Smooth muscle cell (in vitro differentiated cells): ENCODE measurements around the gene PHACTR3. TPM values are rescaled to one million over a fixed set of nuclear protein-coding genes. Genes with fewer than 3 reads are reported as not detected.

Experiments
- DNase-seq: peaks from one replicate; lab custom pipeline; 2025; ENCODE audit not compliant: unreplicated experiment; lab: John Stamatoyannopoulos, UW
- H2AFZ ChIP-seq: fragments of 200-600 bp; sonication (generic); 2 replicates; pipeline ENCODE4 v1.6.0; 2016; ENCODE audit warnings: antibody characterized with exemption, low read depth, mild to moderate bottlenecking
- H3F3A ChIP-seq: fragments of 200-600 bp; sonication (generic); 2 replicates; pipeline ENCODE4 v1.6.0; 2017; ENCODE audit warnings: antibody characterized with exemption, low read depth
- H3K27ac ChIP-seq: fragments of 200-600 bp; sonication (generic); 2 replicates; pipeline ENCODE4 v1.5.1; 2016; ENCODE audit warnings: low read depth, mild to moderate bottlenecking
- H3K27me3 ChIP-seq: fragments of 200-600 bp; sonication (generic); 2 replicates; pipeline ENCODE4 v1.6.1; 2016; ENCODE audit warnings: low read depth, mild to moderate bottlenecking
- H3K36me3 ChIP-seq: fragments of 200-600 bp; sonication (generic); 2 replicates; pipeline ENCODE4 v1.5.1; 2016; ENCODE audit warnings: low read depth
- H3K4me1 ChIP-seq: fragments of 200-600 bp; sonication (generic); 2 replicates; pipeline ENCODE4 v1.5.1; 2016; ENCODE audit warnings: low read depth
- H3K4me2 ChIP-seq: fragments of 200-600 bp; sonication (generic); 2 replicates; pipeline ENCODE4 v1.6.0; 2016; ENCODE audit warnings: mild to moderate bottlenecking
- H3K4me3 ChIP-seq: fragments of 200-600 bp; sonication (generic); 2 replicates; pipeline ENCODE4 v1.5.1; 2016; ENCODE audit warnings: mild to moderate bottlenecking
- H3K79me2 ChIP-seq: fragments of 200-600 bp; sonication (generic); 2 replicates; pipeline ENCODE4 v1.6.0; 2016; ENCODE audit warnings: low read depth, mild to moderate bottlenecking
- H3K9ac ChIP-seq: fragments of 200-600 bp; sonication (generic); 2 replicates; pipeline ENCODE4 v1.6.0; 2016; ENCODE audit warnings: low read depth
- H3K9me3 ChIP-seq: fragments of 200-600 bp; sonication (generic); replicated peaks from 2 replicates; pipeline ENCODE4 v1.5.1; 2016; ENCODE audit warnings: low read depth
- H4K20me1 ChIP-seq: fragments of 200-600 bp; sonication (generic); 2 replicates; pipeline ENCODE4 v1.6.0; 2016; ENCODE audit warnings: low read depth
- CTCF ChIP-seq: fragments of 200-600 bp; sonication (generic); IDR thresholded peaks from 2 replicates; pipeline ENCODE4 v1.5.1; 2017; ENCODE audit warnings: borderline replicate concordance, mild to moderate bottlenecking, antibody characterized with exemption; ENCODE audit not compliant: insufficient read depth, poor library complexity, severe bottlenecking
- WGBS: methylation state at CpG from one replicate; pipeline ENCODE4 v1.1.7; 2016; ENCODE audit warnings: low lambda C conversion rate; 5-methylcytosine and 5-hydroxymethylcytosine counted together
- polyA plus RNA-seq: library from polyadenylated mRNA; unstranded; fragments of >200 nt; fragmentation: Nextera tagmentation; extraction: Ambion mirVana; gene quantifications from 2 replicates; pipeline ENCODE4 v1.2.1, GENCODE V29; 2016
- total RNA-seq: library from RNA; depleted of rRNA; stranded (reverse); fragments of >200 nt; gene quantifications from 2 replicates; pipeline ENCODE4 v1.2.3, GENCODE V29; 2014

Gene PHACTR3
- total and polyA plus RNA-seq, 2 experiments from 2014 or later = 0.76 to 2.6 TPM

- no peaks in the 10 kb centered on the region for H3K79me2 ChIP-seq
- H3K4me3 ChIP-seq = no peak overlapping the region
- H3K27me3 ChIP-seq = no peaks in the 10 kb centered on the region
- WGBS = 88% methylated on average over 21 of the region's 21 CpGs
- H4K20me1 ChIP-seq = no peaks in the 10 kb centered on the region
- TF ChIP-seq CTCF = no peak
- no peaks in the 10 kb centered on the region for H3K4me1 ChIP-seq
- H3F3A ChIP-seq = no peaks in the 10 kb centered on the region
- H3K36me3 ChIP-seq = no peaks in the 10 kb centered on the region
- H3K9me3 ChIP-seq = no peaks in the 10 kb centered on the region
- DNase-seq = no peak
- H3K9ac ChIP-seq = no peak overlapping the region
- no peak overlapping the region for H3K27ac ChIP-seq
- no peak overlapping the region for H3K4me2 ChIP-seq
- H2AFZ ChIP-seq = no peak overlapping the region
These were observed 168.9 kb downstream of the PHACTR3 start for GRCh38 chr20:59772931-59773913.

GRCh38 chr20:59774204-59774641 is 169.9 kb downstream of the PHACTR3 start:
- TF ChIP-seq CTCF = no peak
- H4K20me1 ChIP-seq = no peaks in the 10 kb centered on the region
- no peaks in the 10 kb centered on the region for H3K4me1 ChIP-seq
- no peak for DNase-seq
- H3K9me3 ChIP-seq = no peaks in the 10 kb centered on the region
- no peak overlapping the region for H3K27ac ChIP-seq
- no peaks in the 10 kb centered on the region for H3K79me2 ChIP-seq
- no peak overlapping the region for H3K4me2 ChIP-seq
- no peak overlapping the region for H3K4me3 ChIP-seq
- no peak overlapping the region for H3K9ac ChIP-seq
- no peaks in the 10 kb centered on the region for H3K36me3 ChIP-seq
- H3F3A ChIP-seq = no peaks in the 10 kb centered on the region
- WGBS = 86% methylated on average over 17 of the region's 17 CpGs
- no peak overlapping the region for H2AFZ ChIP-seq
- H3K27me3 ChIP-seq = no peaks in the 10 kb centered on the region

DNA sequence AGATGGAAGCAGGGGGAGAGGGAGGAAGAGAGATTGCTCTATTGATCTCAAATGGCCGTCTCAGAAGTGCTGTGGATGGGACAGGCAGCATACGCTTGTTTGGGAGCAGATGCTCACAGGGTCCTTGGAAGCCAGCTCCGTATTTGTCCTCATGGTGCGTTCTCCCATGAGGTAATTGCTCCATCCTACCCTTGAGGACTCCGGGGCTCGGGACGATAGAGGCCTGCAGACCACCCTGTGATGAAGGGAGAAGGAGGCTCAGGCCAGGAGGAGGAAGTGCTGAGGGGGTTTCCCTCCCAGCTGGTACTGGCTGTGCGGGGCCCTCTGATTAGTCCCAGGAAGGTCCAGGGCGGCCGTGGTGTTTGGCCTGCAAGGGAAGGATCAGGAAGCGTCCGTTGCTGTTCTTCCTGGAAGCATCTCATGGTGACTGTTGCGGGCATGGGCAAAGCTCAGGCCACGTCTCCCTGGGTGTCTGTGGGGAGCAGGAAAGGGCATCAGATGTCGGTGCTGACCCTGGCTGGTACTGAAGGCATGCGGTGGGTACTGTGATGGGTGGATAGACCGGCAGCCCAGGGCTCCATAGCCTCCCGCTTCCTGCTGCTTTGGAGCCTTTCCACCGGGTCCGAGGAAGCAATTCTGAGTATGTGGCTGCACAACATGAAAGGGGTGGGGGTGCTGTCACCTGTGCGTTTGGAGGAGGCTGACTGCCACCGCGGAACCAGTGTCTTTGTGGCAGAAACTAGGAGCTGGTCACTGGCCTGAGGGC is 170.8 kb downstream of the PHACTR3 start:
- Histone ChIP-seq H3K4me3 (no peak overlapping the region), H3K9ac (no peak overlapping the region), H3K27ac (no peak overlapping the region), H3K36me3 (no peaks in the 10 kb centered on the region), H3K4me1 (no peaks in the 10 kb centered on the region), H3K9me3 (no peaks in the 10 kb centered on the region), H3F3A (no peaks in the 10 kb centered on the region), H3K4me2 (no peak overlapping the region), H4K20me1 (no peaks in the 10 kb centered on the region), H3K79me2 (no peaks in the 10 kb centered on the region), H2AFZ (no peak overlapping the region), H3K27me3 (no peaks in the 10 kb centered on the region)
- no peak for DNase-seq
- 84% methylated on average over 23 of the region's 23 CpGs for WGBS
- TF ChIP-seq CTCF = no peak
